ENCODE results near the gene ZIC1.

ZIC1 gene

GRCh38 chr3:147415286-147415685 is 6.1 kb downstream of the ZIC1 start:
- Histone ChIP-seq H3K27me3 (ENCODE audit: insufficient read depth, low read length) (peaks cover 67% of the 10 kb centered on the region), H3K36me3 (ENCODE audit: control insufficient read depth in 1 of 2, insufficient read depth in 2 of 2, low read length in 2 of 2) (no peaks in the 10 kb centered on the region)
- no peak for DNase-seq

GRCh38 chr3:147415874-147416273 is 6.7 kb downstream of the ZIC1 start:
- H3K18ac ChIP-seq (ENCODE audit: low read length), result no peak overlapping the region
- WGBS (ENCODE audit: extremely low coverage, insufficient coverage, insufficient read length), result no CpG with 5 or more reads among the region's 2 CpGs

More at GRCh38 chr3:147415286-147415685, 6.1 kb downstream of the ZIC1 start:
- Histone ChIP-seq H2BK12ac (ENCODE audit: low read length) (no peak overlapping the region), H2AK5ac (ENCODE audit: low read length) (no peak overlapping the region), H2AFZ (ENCODE audit: insufficient read depth, low read length, poor library complexity) (no peak overlapping the region), H3K4me2 (ENCODE audit: low read length) (no peak overlapping the region), H2BK120ac (ENCODE audit: insufficient read depth, low read length, poor library complexity) (no peak overlapping the region), H3K23ac (ENCODE audit: low read length) (no peak overlapping the region), H3K9me3 (ENCODE audit: insufficient read depth, low read depth, low read length) (peaks cover 13% of the 10 kb centered on the region), H2BK5ac (ENCODE audit: low read depth, low read length, poor library complexity) (no peak overlapping the region), H4K8ac (ENCODE audit: low read depth, low read length) (no peak overlapping the region), H3K4me3 (ENCODE audit: low read depth, low read length) (no peak overlapping the region), H3K27ac (ENCODE audit: low read depth, low read length) (no peak overlapping the region), H4K91ac (ENCODE audit: low read depth, low read length) (no peak overlapping the region), H3K4ac (ENCODE audit: low read depth, low read length) (no peak overlapping the region), H3K79me1 (ENCODE audit: low read length) (no peaks in the 10 kb centered on the region), H3K18ac (ENCODE audit: low read length) (no peak overlapping the region), H3K9ac (ENCODE audit: low read length) (no peak overlapping the region), H3K14ac (ENCODE audit: low read length) (no peak overlapping the region), H4K12ac (ENCODE audit: low read depth, low read length) (no peak overlapping the region), H3K4me1 (ENCODE audit: control insufficient read depth in 1 of 2, insufficient read depth in 2 of 2, low read length in 2 of 2) (peaks cover 6 to 13% of the 10 kb centered on the region in 2 experiments), H3K79me2 (ENCODE audit: control insufficient read depth, insufficient read depth, low read length, poor library complexity) (no peaks in the 10 kb centered on the region)
- WGBS (ENCODE audit: extremely low coverage, insufficient coverage, insufficient read length), result no CpG with 5 or more reads among the region's 6 CpGs

GRCh38 chr3:147416931-147417330 is 7.8 kb downstream of the ZIC1 start:
- no peak overlapping the region for H3K27ac ChIP-seq (ENCODE audit: low read depth, low read length)
- no peaks in the 10 kb centered on the region for H3K36me3 ChIP-seq (ENCODE audit: control insufficient read depth in 1 of 2, insufficient read depth in 2 of 2, low read length in 2 of 2)
- no peak overlapping the region for H4K8ac ChIP-seq (ENCODE audit: low read depth, low read length)
- peaks cover 7% of the 10 kb centered on the region for H3K9me3 ChIP-seq (ENCODE audit: insufficient read depth, low read depth, low read length)
- no peak for DNase-seq
- no peak overlapping the region for H2BK12ac ChIP-seq (ENCODE audit: low read length)
- no peak overlapping the region for H3K14ac ChIP-seq (ENCODE audit: low read length)
- no peak overlapping the region for H2BK120ac ChIP-seq (ENCODE audit: insufficient read depth, low read length, poor library complexity)
- no peak overlapping the region for H3K4me3 ChIP-seq (ENCODE audit: low read depth, low read length)
- no peak overlapping the region for H4K91ac ChIP-seq (ENCODE audit: low read depth, low read length)
- H2BK5ac ChIP-seq (ENCODE audit: low read depth, low read length, poor library complexity), result no peak overlapping the region
- H3K4me1 ChIP-seq (ENCODE audit: control insufficient read depth in 1 of 2, insufficient read depth in 2 of 2, low read length in 2 of 2), result peaks cover 10 to 13% of the 10 kb centered on the region in 2 experiments
- H3K4ac ChIP-seq (ENCODE audit: low read depth, low read length), result no peak overlapping the region
- no peak overlapping the region for H3K23ac ChIP-seq (ENCODE audit: low read length)
- no peak overlapping the region for H3K4me2 ChIP-seq (ENCODE audit: low read length)
- peaks cover 67% of the 10 kb centered on the region for H3K27me3 ChIP-seq (ENCODE audit: insufficient read depth, low read length)
- H4K12ac ChIP-seq (ENCODE audit: low read depth, low read length), result no peak overlapping the region
- no peak overlapping the region for H3K18ac ChIP-seq (ENCODE audit: low read length)
- no peak overlapping the region for H2AFZ ChIP-seq (ENCODE audit: insufficient read depth, low read length, poor library complexity)
- no CpG with 5 or more reads among the region's 1 CpG for WGBS (ENCODE audit: extremely low coverage, insufficient coverage, insufficient read length)
- H3K9ac ChIP-seq (ENCODE audit: low read length), result no peak overlapping the region
- H3K79me2 ChIP-seq (ENCODE audit: control insufficient read depth, insufficient read depth, low read length, poor library complexity), result no peaks in the 10 kb centered on the region
- H3K79me1 ChIP-seq (ENCODE audit: low read length), result no peaks in the 10 kb centered on the region
- H2AK5ac ChIP-seq (ENCODE audit: low read length), result no peak overlapping the region

More at GRCh38 chr3:147415874-147416273, 6.7 kb downstream of the ZIC1 start:
- Histone ChIP-seq H2AK5ac (ENCODE audit: low read length) (no peak overlapping the region), H3K36me3 (ENCODE audit: control insufficient read depth in 1 of 2, insufficient read depth in 2 of 2, low read length in 2 of 2) (no peaks in the 10 kb centered on the region), H2BK12ac (ENCODE audit: low read length) (no peak overlapping the region), H3K23ac (ENCODE audit: low read length) (no peak overlapping the region), H3K4me1 (ENCODE audit: control insufficient read depth in 1 of 2, insufficient read depth in 2 of 2, low read length in 2 of 2) (peaks cover 6 to 7% of the 10 kb centered on the region in 2 experiments), H3K4ac (ENCODE audit: low read depth, low read length) (no peak overlapping the region), H3K79me2 (ENCODE audit: control insufficient read depth, insufficient read depth, low read length, poor library complexity) (no peaks in the 10 kb centered on the region), H3K14ac (ENCODE audit: low read length) (no peak overlapping the region), H2BK5ac (ENCODE audit: low read depth, low read length, poor library complexity) (no peak overlapping the region), H4K12ac (ENCODE audit: low read depth, low read length) (no peak overlapping the region), H3K9me3 (ENCODE audit: insufficient read depth, low read depth, low read length) (peaks cover 7% of the 10 kb centered on the region), H3K27ac (ENCODE audit: low read depth, low read length) (no peak overlapping the region), H4K91ac (ENCODE audit: low read depth, low read length) (no peak overlapping the region), H3K9ac (ENCODE audit: low read length) (no peak overlapping the region), H3K4me2 (ENCODE audit: low read length) (no peak overlapping the region), H3K79me1 (ENCODE audit: low read length) (no peaks in the 10 kb centered on the region), H4K8ac (ENCODE audit: low read depth, low read length) (no peak overlapping the region), H2AFZ (ENCODE audit: insufficient read depth, low read length, poor library complexity) (no peak overlapping the region), H3K4me3 (ENCODE audit: low read depth, low read length) (no peak overlapping the region), H2BK120ac (ENCODE audit: insufficient read depth, low read length, poor library complexity) (no peak overlapping the region), H3K27me3 (ENCODE audit: insufficient read depth, low read length) (peaks cover 67% of the 10 kb centered on the region)
- DNase-seq, result no peak

- H3K4me1 ChIP-seq (ENCODE audit: control insufficient read depth in 1 of 2, insufficient read depth in 2 of 2, low read length in 2 of 2), result peaks cover 10 to 13% of the 10 kb centered on the region in 2 experiments
- no peak overlapping the region for H2BK12ac ChIP-seq (ENCODE audit: low read length)
- no peaks in the 10 kb centered on the region for H3K36me3 ChIP-seq (ENCODE audit: control insufficient read depth in 1 of 2, insufficient read depth in 2 of 2, low read length in 2 of 2)
- H3K27ac ChIP-seq (ENCODE audit: low read depth, low read length), result no peak overlapping the region
- H4K91ac ChIP-seq (ENCODE audit: low read depth, low read length), result no peak overlapping the region
- peaks cover 7% of the 10 kb centered on the region for H3K9me3 ChIP-seq (ENCODE audit: insufficient read depth, low read depth, low read length)
- H3K79me1 ChIP-seq (ENCODE audit: low read length), result no peaks in the 10 kb centered on the region
- no peak overlapping the region for H3K23ac ChIP-seq (ENCODE audit: low read length)
- H2AFZ ChIP-seq (ENCODE audit: insufficient read depth, low read length, poor library complexity), result no peak overlapping the region
- H3K14ac ChIP-seq (ENCODE audit: low read length), result no peak overlapping the region
- H3K4me3 ChIP-seq (ENCODE audit: low read depth, low read length), result no peak overlapping the region
- H2AK5ac ChIP-seq (ENCODE audit: low read length), result no peak overlapping the region
- no peak overlapping the region for H2BK5ac ChIP-seq (ENCODE audit: low read depth, low read length, poor library complexity)
- H3K9ac ChIP-seq (ENCODE audit: low read length), result no peak overlapping the region
- H2BK120ac ChIP-seq (ENCODE audit: insufficient read depth, low read length, poor library complexity), result no peak overlapping the region
- no peak overlapping the region for H3K4ac ChIP-seq (ENCODE audit: low read depth, low read length)
- no peak overlapping the region for H4K12ac ChIP-seq (ENCODE audit: low read depth, low read length)
- no peak overlapping the region for H3K4me2 ChIP-seq (ENCODE audit: low read length)
- no peak for DNase-seq
- H3K79me2 ChIP-seq (ENCODE audit: control insufficient read depth, insufficient read depth, low read length, poor library complexity), result no peaks in the 10 kb centered on the region
- H4K8ac ChIP-seq (ENCODE audit: low read depth, low read length), result no peak overlapping the region
- peaks cover 68% of the 10 kb centered on the region for H3K27me3 ChIP-seq (ENCODE audit: insufficient read depth, low read length)
- WGBS (ENCODE audit: extremely low coverage, insufficient coverage, insufficient read length), result 100% methylated on average over 1 of the region's 7 CpGs
- no peak overlapping the region for H3K18ac ChIP-seq (ENCODE audit: low read length)
These were observed 8.6 kb downstream of the ZIC1 start for GRCh38 chr3:147417551-147418295.
